Left lung (tissue), 10 donors: ENCODE data around the gene SPEN. TPM values are rescaled to one million over a fixed set of nuclear protein-coding genes. Genes with fewer than 3 reads are reported as not detected.

Experiments
- ATAC-seq: fragments of 200-7000 bp; cut with Tn5 transposase; one replicate; pipeline ENCODE4 v1.9.1; 2020; ENCODE audit warnings: moderate library complexity
- DNase-seq, 4 donors: peaks; one replicate each; pipeline ENCODE4 v3.0.0-alpha.2; 2013 to 2020
- H3K27ac ChIP-seq, 2 donors: fragments of 200-600 bp; sonication (generic) in 1 of 2; one replicate each; pipeline versions ENCODE4 v1.5.0 to v1.8.0; 2020 to 2021
- H3K27me3 ChIP-seq, 2 donors: fragments of 200-600 bp; sonication (generic) in 1 of 2; one replicate each; pipeline versions ENCODE4 v1.5.0 to v1.8.0; 2020 to 2021
- H3K36me3 ChIP-seq, 2 donors: fragments of 200-600 bp; sonication (generic) in 1 of 2; one replicate each; pipeline versions ENCODE4 v1.5.0 to v1.8.0; 2020 to 2021
- H3K4me1 ChIP-seq, 2 donors: fragments of 200-600 bp; one replicate each; pipeline ENCODE4 v1.8.0; 2021
- H3K4me3 ChIP-seq, 2 donors: fragments of 200-600 bp; sonication (generic) in 1 of 2; one replicate each; pipeline versions ENCODE4 v1.5.0 to v1.8.0; 2020 to 2021; ENCODE audit warnings: mild to moderate bottlenecking in 1 of 2
- H3K9me3 ChIP-seq, 2 donors: fragments of 200-600 bp; sonication (generic) in 1 of 2; one replicate each; pipeline versions ENCODE4 v1.5.0 to v1.8.0; 2020 to 2021
- intact Hi-C, 2 donors: fragments of 100-400 bp; cut with DNase I; formaldehyde crosslinking; loops; one replicate each; pipeline versions ENCODE4 v1.11.2 to v1.14.2; 2022
- polyA plus RNA-seq, 6 donors: library from polyadenylated mRNA; unstranded; fragments of 120-200 nt; gene quantifications; one replicate each; pipeline ENCODE4 v1.2.1, GENCODE V29; 2013; ENCODE audit not compliant: insufficient read length in 6 of 6
- total RNA-seq, 2 donors: library from RNA; stranded (reverse); fragmentation: NEBNext Ultra II Directional; extraction: Animal tissue kit (Norgen Biotek cat#: 25700); gene quantifications; one replicate each; pipeline ENCODE4 v1.2.1, GENCODE V29; 2021
- TF ChIP-seq, protein P1 (sequence below), 2 donors: fragments of 200-600 bp; sonication (generic) in 1 of 2; IDR thresholded peaks; one replicate each; pipeline versions ENCODE4 v1.5.0 to v1.8.0; 2021; ENCODE audit warnings: antibody characterized with exemption in 2 of 2
- donor health status: DM: no; HTN: yes; CAD: no.
- donor health status: DM: no; HTN: no; CAD: no.

Gene SPEN
- total and polyA plus RNA-seq, 8 donors = 37.2 to 71.4 (median 63.3) TPM

DNA sequence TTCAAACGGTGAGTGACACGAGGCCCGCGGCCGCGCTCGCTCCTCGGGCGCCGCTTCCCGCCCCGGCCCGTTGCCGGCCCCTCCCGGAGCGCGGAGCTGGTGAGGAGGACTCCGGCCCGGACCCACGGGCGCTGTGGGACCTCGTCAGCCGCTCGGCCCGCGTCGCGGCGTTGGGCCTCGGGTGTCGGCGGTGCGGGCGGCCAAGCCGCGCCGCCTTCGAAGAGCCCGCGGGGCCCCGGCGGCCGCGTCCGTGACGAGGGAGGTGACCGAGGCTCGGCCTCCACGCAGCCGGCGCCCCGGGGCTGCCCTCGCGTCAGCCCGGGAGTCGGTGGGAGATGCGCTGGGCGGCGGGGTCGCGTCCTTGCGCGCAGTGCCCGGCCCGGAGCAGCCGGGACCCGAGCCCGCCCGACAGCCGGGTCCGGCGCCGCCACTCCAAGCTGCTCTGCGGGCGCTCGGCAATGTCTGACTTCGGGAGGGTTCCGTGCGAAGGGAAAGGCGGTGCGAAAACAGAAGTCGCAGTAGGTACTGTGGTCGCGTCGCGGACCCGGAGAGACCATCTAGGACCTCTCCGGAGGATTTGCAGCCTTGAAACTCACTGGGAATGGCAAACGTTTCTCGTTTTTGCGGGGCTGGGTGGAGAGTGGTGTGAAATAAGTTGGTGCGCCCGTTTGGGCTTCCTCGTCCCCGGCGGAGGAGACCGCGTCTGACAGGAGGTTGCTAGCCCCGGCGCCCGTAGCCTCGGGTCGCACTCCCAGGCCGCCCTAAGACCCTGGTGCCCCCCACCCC lies 829 bp downstream of the SPEN start:
- peak; percentile 11 for ATAC-seq
- TF ChIP-seq, protein P1, sequence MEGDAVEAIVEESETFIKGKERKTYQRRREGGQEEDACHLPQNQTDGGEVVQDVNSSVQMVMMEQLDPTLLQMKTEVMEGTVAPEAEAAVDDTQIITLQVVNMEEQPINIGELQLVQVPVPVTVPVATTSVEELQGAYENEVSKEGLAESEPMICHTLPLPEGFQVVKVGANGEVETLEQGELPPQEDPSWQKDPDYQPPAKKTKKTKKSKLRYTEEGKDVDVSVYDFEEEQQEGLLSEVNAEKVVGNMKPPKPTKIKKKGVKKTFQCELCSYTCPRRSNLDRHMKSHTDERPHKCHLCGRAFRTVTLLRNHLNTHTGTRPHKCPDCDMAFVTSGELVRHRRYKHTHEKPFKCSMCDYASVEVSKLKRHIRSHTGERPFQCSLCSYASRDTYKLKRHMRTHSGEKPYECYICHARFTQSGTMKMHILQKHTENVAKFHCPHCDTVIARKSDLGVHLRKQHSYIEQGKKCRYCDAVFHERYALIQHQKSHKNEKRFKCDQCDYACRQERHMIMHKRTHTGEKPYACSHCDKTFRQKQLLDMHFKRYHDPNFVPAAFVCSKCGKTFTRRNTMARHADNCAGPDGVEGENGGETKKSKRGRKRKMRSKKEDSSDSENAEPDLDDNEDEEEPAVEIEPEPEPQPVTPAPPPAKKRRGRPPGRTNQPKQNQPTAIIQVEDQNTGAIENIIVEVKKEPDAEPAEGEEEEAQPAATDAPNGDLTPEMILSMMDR (IDR thresholded peaks at IDR 0.05) = no peak
- no peaks in the 10 kb centered on the region for H3K9me3 ChIP-seq

DNA sequence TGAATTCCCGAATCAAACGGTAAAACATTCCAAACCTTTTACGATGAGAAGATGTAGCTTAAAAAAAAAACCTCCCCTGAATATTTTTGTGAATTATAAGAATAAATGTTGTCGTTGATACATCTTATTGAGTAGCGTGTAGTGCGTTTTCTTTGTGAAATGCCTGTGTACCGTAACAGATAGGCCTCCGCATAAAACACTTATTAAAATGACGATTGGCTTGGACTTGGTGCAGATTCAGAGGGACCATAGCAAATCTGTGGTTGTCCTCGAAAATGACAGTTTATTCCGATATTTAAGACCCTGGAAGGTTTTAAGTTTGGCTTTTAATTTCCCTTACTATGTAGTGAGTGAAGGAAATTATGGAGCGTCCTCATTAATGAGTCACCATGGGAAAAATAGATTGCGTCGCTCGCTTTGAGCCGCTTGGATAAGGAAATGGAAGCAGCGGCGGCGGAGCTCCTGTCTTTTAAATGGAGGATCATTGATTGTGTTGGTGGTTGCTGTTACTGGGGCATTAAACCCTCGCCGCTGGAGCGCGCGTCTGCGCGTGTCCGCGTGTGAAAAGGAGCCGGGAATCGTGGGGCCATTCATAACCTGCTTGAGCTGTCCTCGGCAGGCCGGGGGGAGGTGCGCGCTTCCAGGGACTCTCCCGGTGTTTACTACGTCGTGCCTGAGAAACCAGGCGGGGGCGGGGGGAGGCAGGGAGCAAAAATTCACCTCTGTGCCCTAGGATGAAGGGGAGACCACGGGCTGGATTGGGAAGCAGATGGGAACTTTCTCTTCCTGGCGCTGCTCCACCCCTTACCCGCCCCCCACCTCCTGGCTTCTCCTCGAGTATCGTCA lies 1.6 kb downstream of the SPEN start:
- DNase-seq = peak; percentile 84 to 94 (median 90)
- Histone ChIP-seq H3K4me3 (peak overlapping the region; percentile 85 to 91), H3K36me3 (no peaks in the 10 kb centered on the region), H3K27me3 (no peaks in the 10 kb centered on the region), H3K4me1 (peaks cover 22 to 59% of the 10 kb centered on the region in 2 donors), H3K27ac (peak overlapping the region; percentile 96 to 98), H3K9me3 (no peaks in the 10 kb centered on the region)
- TF ChIP-seq, protein P1 (IDR thresholded peaks at IDR 0.05) = no peak
- intact Hi-C loops = no loop called here
- ATAC-seq = peak; percentile 60

More for the DNA sequence above, 829 bp downstream of the SPEN start:
- no peaks in the 10 kb centered on the region for H3K27me3 ChIP-seq
- peak in 2 of 4 donors; percentile 51 to 88 for DNase-seq
- H3K27ac ChIP-seq = peak overlapping the region; percentile 96 to 98
- intact Hi-C loops = no loop called here
- peak overlapping the region; percentile 85 to 91 for H3K4me3 ChIP-seq
- H3K4me1 ChIP-seq = peaks cover 22 to 53% of the 10 kb centered on the region in 2 donors
- no peaks in the 10 kb centered on the region for H3K36me3 ChIP-seq

- TF ChIP-seq, protein P1 (IDR thresholded peaks at IDR 0.05) = no peak
- Histone ChIP-seq H3K27me3 (no peaks in the 10 kb centered on the region), H3K27ac (peak overlapping the region; percentile 96 to 98), H3K36me3 (no peaks in the 10 kb centered on the region), H3K9me3 (no peaks in the 10 kb centered on the region), H3K4me1 (peaks cover 22 to 59% of the 10 kb centered on the region in 2 donors), H3K4me3 (peak overlapping the region; percentile 85 to 91)
- intact Hi-C loops = no loop called here
- DNase-seq (peak in 3 of 4 donors; percentile 54 to 86 (median 82)), ATAC-seq (peak; percentile 12)
Observed at GRCh38 chr1:15849775-15850324, 2.3 kb downstream of the SPEN start.

- TF ChIP-seq, protein P1 (IDR thresholded peaks at IDR 0.05) = no peak
- H3K27me3 ChIP-seq = no peaks in the 10 kb centered on the region
- DNase-seq = peak in 1 of 4 donors; percentile 24
- no peaks in the 10 kb centered on the region for H3K36me3 ChIP-seq
- peak overlapping the region; percentile 96 to 98 for H3K27ac ChIP-seq
- H3K9me3 ChIP-seq = no peaks in the 10 kb centered on the region
- no peak for ATAC-seq
- H3K4me3 ChIP-seq = peak overlapping the region; percentile 85 to 91
- H3K4me1 ChIP-seq = peaks cover 22 to 56% of the 10 kb centered on the region in 2 donors
- intact Hi-C loops = no loop called here
Observed at GRCh38 chr1:15850471-15851001, 3.0 kb downstream of the SPEN start.
